GM19193 (cell line): Measurements from ENCODE around the gene NIPBL.

ENCODE experiments used
- POLR2A ChIP-seq: IDR thresholded peaks from 4 replicates; pipeline ENCODE4 v1.6.1; 2011; ENCODE audit not compliant: insufficient read depth, insufficient read length; ENCODE audit errors: extremely low read depth

Gene NIPBL

GRCh38 chr5:36958612-36959011 is 82.0 kb downstream of the NIPBL start:
- no peak for TF ChIP-seq POLR2A

- TF ChIP-seq POLR2A: no peak
Observed at GRCh38 chr5:36965179-36965578, 88.6 kb downstream of the NIPBL start.

GRCh38 chr5:36969700-36970395 is 93.3 kb downstream of the NIPBL start:
- TF ChIP-seq POLR2A: no peak

GRCh38 chr5:36978196-36978595 is 101.6 kb downstream of the NIPBL start:
- no peak for TF ChIP-seq POLR2A

GRCh38 chr5:36982146-36982545 is 105.6 kb downstream of the NIPBL start:
- no peak for TF ChIP-seq POLR2A

GRCh38 chr5:36985387-36985786 is 108.8 kb downstream of the NIPBL start:
- TF ChIP-seq POLR2A: no peak

GRCh38 chr5:36988396-36988795 is 111.8 kb downstream of the NIPBL start:
- TF ChIP-seq POLR2A: no peak

GRCh38 chr5:36998578-36998977 is 122.0 kb downstream of the NIPBL start:
- no peak for TF ChIP-seq POLR2A

GRCh38 chr5:37002176-37002751 is 125.7 kb downstream of the NIPBL start:
- TF ChIP-seq POLR2A: no peak

GRCh38 chr5:37005252-37005651 is 128.7 kb downstream of the NIPBL start:
- no peak for TF ChIP-seq POLR2A

GRCh38 chr5:37005946-37006540 is 129.5 kb downstream of the NIPBL start:
- TF ChIP-seq POLR2A: no peak

GRCh38 chr5:37014321-37014720 is 137.8 kb downstream of the NIPBL start:
- TF ChIP-seq POLR2A: no peak

- no peak for TF ChIP-seq POLR2A
Observed at GRCh38 chr5:37015795-37016666, 139.5 kb downstream of the NIPBL start.

- TF ChIP-seq POLR2A: no peak
Observed at GRCh38 chr5:37028910-37029309, 152.3 kb downstream of the NIPBL start.

- TF ChIP-seq POLR2A: no peak
Observed at GRCh38 chr5:37029436-37029835, 152.9 kb downstream of the NIPBL start.
